K562 (cell line): Measurements from ENCODE around the gene MRPS10. TPM values are rescaled to one million over a fixed set of nuclear protein-coding genes. Genes with fewer than 3 reads are reported as not detected.

Experiments
- ATAC-seq: fragments of 200-7000 bp; cut with Tn5 transposase; 3 replicates; pipeline ENCODE4 v1.9.1; 2020; ENCODE audit warnings: moderate library complexity
- BruUV-seq: library from RNA; stranded (reverse); fragments of 400-500 nt; replicated peaks from 2 replicates; lab custom pipeline; 2021; lab: Mats Ljungman, UMichigan
- CTCF ChIA-PET: fragments of 300-600 bp; formaldehyde crosslinking; extraction: SDS; loops from one replicate; lab custom pipeline; 2021; ENCODE audit warnings: low intra/inter-chr PET ratio; lab: Yijun Ruan, JAX
- POLR2A ChIA-PET: fragments of 300-600, 350-650 bp; sonication (Branson Sonifier 250); formaldehyde crosslinking; extraction: SDS; loops from one replicate; lab custom pipeline; 2021; ENCODE audit warnings: antibody characterized with exemption, inconsistent platforms; lab: Yijun Ruan, JAX
- DNase-seq, 4 experiments: peaks; one replicate each; pipeline versions ENCODE4 v3.0.0 to v3.0.0-alpha.2; 2011 to 2018; ENCODE audit warnings: low spot score in 3 of 4, mixed read lengths in 3 of 4; ENCODE audit errors: extremely low read depth in 1 of 4
- FAIRE-seq: peaks from 2 replicates; lab custom pipeline; 2011; peaks lifted over from hg19 to GRCh38; lab: Jason Lieb, UNC
- H2AFZ ChIP-seq: 2 replicates; pipeline ENCODE4 v1.6.0; 2011; ENCODE audit warnings: low read depth, low read length, control low read depth, inconsistent platforms
- H3K27ac ChIP-seq: fragments of 200-600 bp; 3 replicates; pipeline ENCODE4 v1.8.0; 2011; ENCODE audit warnings: low read depth, mild to moderate bottlenecking, control low read depth, inconsistent platforms, low read length, moderate library complexity, mixed read lengths; ENCODE audit errors: extremely low read depth
- H3K27me3 ChIP-seq, 2 experiments: fragments of 300-600 bp in 1 of 2; 2 replicates in 1 of 2; 3 replicates in 1 of 2; pipeline versions ENCODE4 v1.6.0 to v1.8.0; 2011; ENCODE audit warnings: inconsistent platforms in 2 of 2, low read length in 2 of 2, mild to moderate bottlenecking in 1 of 2, mixed read lengths in 1 of 2, moderate library complexity in 1 of 2; ENCODE audit not compliant: control insufficient read depth in 2 of 2, insufficient read depth in 2 of 2
- H3K36me3 ChIP-seq: fragments of 300-600 bp; 3 replicates; pipeline ENCODE4 v1.8.0; 2011; ENCODE audit warnings: mild to moderate bottlenecking, low read length, inconsistent platforms; ENCODE audit not compliant: control insufficient read depth, insufficient read depth
- H3K4me1 ChIP-seq, 2 experiments: fragments of 200-600 bp in 1 of 2; replicated peaks in 1 of 2; 2 replicates in 1 of 2; 3 replicates in 1 of 2; pipeline versions ENCODE4 v1.5.1 to v1.8.0; 2011; ENCODE audit warnings: inconsistent platforms in 2 of 2, low read length in 2 of 2, mild to moderate bottlenecking in 1 of 2, mixed read lengths in 1 of 2, moderate library complexity in 1 of 2; ENCODE audit not compliant: control insufficient read depth in 2 of 2, insufficient read depth in 2 of 2
- H3K4me2 ChIP-seq: 2 replicates; pipeline ENCODE4 v1.6.1; 2011; ENCODE audit warnings: low read length, control low read depth, inconsistent platforms, mixed read lengths; ENCODE audit not compliant: insufficient read depth
- H3K4me3 ChIP-seq: fragments of 200-600 bp; sonication (generic), shearing (Covaris generic); 2 replicates; pipeline ENCODE4 v1.5.1; 2016; ENCODE audit warnings: control low read depth, inconsistent platforms
- H3K79me2 ChIP-seq: fragments of 200-600 bp; 3 replicates; pipeline ENCODE4 v1.8.0; 2011; ENCODE audit warnings: low read length, inconsistent platforms; ENCODE audit not compliant: control insufficient read depth, insufficient read depth
- H3K9ac ChIP-seq, 2 experiments: 2 replicates each; pipeline versions ENCODE4 v1.6.0 to v1.6.1; 2011; ENCODE audit warnings: low read depth in 2 of 2, low read length in 2 of 2, control low read depth in 1 of 2, inconsistent platforms in 1 of 2, mild to moderate bottlenecking in 1 of 2, mixed read lengths in 1 of 2; ENCODE audit not compliant: insufficient read depth in 1 of 2
- H3K9me1 ChIP-seq: one replicate; pipeline ENCODE4 v1.6.0; 2011; ENCODE audit warnings: inconsistent platforms, mild to moderate bottlenecking, low read length, moderate library complexity; ENCODE audit not compliant: control insufficient read depth, insufficient read depth
- H3K9me3 ChIP-seq: replicated peaks from 2 replicates; pipeline ENCODE4 v1.5.1; 2011; ENCODE audit warnings: low read depth, low read length, inconsistent platforms; ENCODE audit not compliant: control insufficient read depth, insufficient read depth
- H4K20me1 ChIP-seq: replicated peaks from 2 replicates; pipeline ENCODE4 v1.6.1; 2011; ENCODE audit warnings: low read length, inconsistent platforms, mixed read lengths; ENCODE audit not compliant: control insufficient read depth, insufficient read depth
- KDM5B ChIP-seq: fragments of 200-600 bp; sonication (generic); IDR thresholded peaks from 2 replicates; pipeline ENCODE4 v1.6.1; 2012; ENCODE audit warnings: low read depth, mild to moderate bottlenecking, moderate library complexity, low read length, control low read depth, inconsistent platforms; ENCODE audit not compliant: insufficient replicate concordance
- MED1 ChIP-seq: sonication (generic); formaldehyde crosslinking; IDR thresholded peaks from 2 replicates; pipeline ENCODE4 v1.8.1; 2023; ENCODE audit warnings: missing genetic modification reagents, borderline replicate concordance
- PYGO2 ChIP-seq: fragments of 450-650 bp; IDR thresholded peaks from 2 replicates; pipeline ENCODE4 v1.6.1; 2016; ENCODE audit warnings: mild to moderate bottlenecking, missing genetic modification characterization, moderate library complexity, missing compliant biosample characterization
- WGBS: fragments of 100-300 bp; shearing (Covaris generic); methylation state at CpG from one replicate; pipeline ENCODE4 v1.1.6; 2016; ENCODE audit warnings: low coverage, mixed read lengths; ENCODE audit not compliant: insufficient coverage; ENCODE audit errors: missing lambda C conversion rate; 5-methylcytosine and 5-hydroxymethylcytosine counted together
- in situ Hi-C: fragments of 300-500 bp; cut with MboI; formaldehyde crosslinking; loops from 4 replicates; pipeline ENCODE4 v1.15.0; 2018; ENCODE audit warnings: inconsistent platforms, mixed read lengths
- intact Hi-C: fragments of 100-400 bp; cut with micrococcal nuclease; formaldehyde crosslinking; loops from 2 replicates; pipeline ENCODE4 v1.14.2; 2022
- polyA plus RNA-seq, 8 experiments: library from polyadenylated mRNA; depleted of rRNA in 4 of 8; stranded (reverse) in 5 of 8; unstranded in 3 of 8; fragments of >200 nt; fragmentation: Nextera tagmentation in 2 of 8; fragmentation: Illumina TruSeq in 1 of 8; extraction: Ambion mirVana in 2 of 8; extraction: Trizol in 1 of 8; gene quantifications; 2 replicates each; pipeline versions ENCODE4 v1.2.1 to v1.2.3, GENCODE V29; 2011 to 2014; ENCODE audit warnings: inconsistent platforms in 1 of 8, missing spikeins in 1 of 8
- total RNA-seq, 7 experiments: library from RNA; depleted of rRNA in 6 of 7; stranded (reverse); fragments of >200 nt in 6 of 7; fragmentation: Illumina TruSeq in 2 of 7; extraction: Trizol in 2 of 7; gene quantifications; 2 replicates each; pipeline versions ENCODE4 v1.2.1 to v1.2.3, GENCODE V29; 2011 to 2021; ENCODE audit warnings: low replicate concordance in 1 of 7
- TF ChIP-seq, protein P1 (sequence below): sonication (generic); formaldehyde crosslinking; IDR thresholded peaks from 2 replicates; pipeline ENCODE4 v1.8.0; 2022; ENCODE audit warnings: mild to moderate bottlenecking, missing genetic modification reagents
- TF ChIP-seq, protein P2 (sequence below): sonication (generic); formaldehyde crosslinking; IDR thresholded peaks from 2 replicates; pipeline ENCODE4 v1.8.1; 2022; ENCODE audit warnings: missing genetic modification reagents
- TF ChIP-seq, protein P3 (sequence below), 2 experiments: fragments of 450-650 bp; formaldehyde crosslinking in 1 of 2; IDR thresholded peaks; 2 replicates each; pipeline versions ENCODE4 v1.4.0 to v1.6.1; 2014 to 2020; ENCODE audit warnings: mild to moderate bottlenecking in 2 of 2, borderline replicate concordance in 1 of 2, low read depth in 1 of 2

The MRPS10 gene
- total and polyA plus RNA-seq, 9 of the 15 experiments (the other 6 are each of a cell fraction or from before 2014, with no cell fraction given), result 48.6 to 166 (median 93.7) TPM

DNA sequence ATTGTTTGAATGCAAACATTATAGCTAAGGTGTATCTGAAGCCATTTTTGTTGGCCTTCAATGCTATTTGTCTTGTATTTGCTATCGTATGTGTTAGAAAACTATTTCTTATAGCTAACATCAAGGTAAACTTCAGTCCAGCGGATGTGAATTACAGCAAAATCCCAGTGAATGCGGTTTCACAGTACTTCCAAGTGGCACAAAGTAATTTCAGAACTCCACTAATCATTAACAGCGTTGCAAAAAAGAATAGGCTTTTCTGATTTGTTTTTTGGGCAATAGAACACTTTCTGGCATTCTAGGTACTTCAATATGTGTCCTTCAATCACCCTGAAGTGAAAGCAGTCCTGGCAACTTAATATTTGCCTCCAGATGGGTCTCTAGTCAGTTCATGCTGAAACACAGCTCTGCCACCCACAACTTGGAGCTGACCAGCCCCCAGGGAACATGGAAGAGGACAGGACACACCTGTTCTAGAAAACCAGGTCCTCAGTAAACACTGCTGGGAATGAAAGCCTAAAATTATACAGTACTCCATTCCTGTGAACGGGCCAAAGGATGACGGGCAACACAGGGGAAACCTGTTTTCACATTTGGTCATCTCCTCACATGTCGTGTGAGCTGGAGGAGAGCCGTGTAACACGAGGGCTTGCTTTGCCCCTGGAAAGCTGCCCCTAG is 9.7 kb upstream of the MRPS10 start:
- Histone ChIP-seq H3K9me1 (no peaks in the 10 kb centered on the region), H3K36me3 (no peaks in the 10 kb centered on the region), H3K9ac (0 out of 4 replicates have a peak overlapping the region, but pooled peaks of 1 of the 2 experiments have one; percentile 15), H4K20me1 (no peaks in the 10 kb centered on the region), H3K27me3 (no peaks in the 10 kb centered on the region), H3K4me2 (peak overlapping the region; percentile 59; the same call in 1 of the 2 replicates), H3K4me3 (no peak overlapping the region), H3K4me1 (peaks cover 14 to 25% of the 10 kb centered on the region in 2 experiments), H3K79me2 (no peaks in the 10 kb centered on the region), H2AFZ (peak overlapping the region; percentile 77), H3K9me3 (no peaks in the 10 kb centered on the region), H3K27ac (no peak overlapping the region)
- ChIA-PET POLR2A (interaction anchor here (0.6 to 2.0 kb wide), 8 partner anchors 8 to 554 kb away, joined by 3 to 13 read pairs (median 4); partner anchors contain the start of gene MRPS10), CTCF (interaction anchor here (0.9 kb wide), 1 partner anchor 61 kb away, joined by 4 read pairs; no protein-coding TSS in a partner anchor)
- DNase-seq (no peak), FAIRE-seq (no peak), ATAC-seq (no peak)
- no TSS peak for BruUV-seq
- TF ChIP-seq, protein P1, sequence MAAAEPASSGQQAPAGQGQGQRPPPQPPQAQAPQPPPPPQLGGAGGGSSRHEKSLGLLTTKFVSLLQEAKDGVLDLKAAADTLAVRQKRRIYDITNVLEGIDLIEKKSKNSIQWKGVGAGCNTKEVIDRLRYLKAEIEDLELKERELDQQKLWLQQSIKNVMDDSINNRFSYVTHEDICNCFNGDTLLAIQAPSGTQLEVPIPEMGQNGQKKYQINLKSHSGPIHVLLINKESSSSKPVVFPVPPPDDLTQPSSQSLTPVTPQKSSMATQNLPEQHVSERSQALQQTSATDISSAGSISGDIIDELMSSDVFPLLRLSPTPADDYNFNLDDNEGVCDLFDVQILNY (CRISPR knock-in tag), result 0 out of 2 replicates have a peak, but pooled peaks have one; percentile 24
- TF ChIP-seq PYGO2 (tag) (0 out of 2 replicates have a peak, but pooled peaks have one; percentile 7), KDM5B (peak; percentile 7), MED1 (CRISPR knock-in tag) (no peak)
- TF ChIP-seq, protein P2, sequence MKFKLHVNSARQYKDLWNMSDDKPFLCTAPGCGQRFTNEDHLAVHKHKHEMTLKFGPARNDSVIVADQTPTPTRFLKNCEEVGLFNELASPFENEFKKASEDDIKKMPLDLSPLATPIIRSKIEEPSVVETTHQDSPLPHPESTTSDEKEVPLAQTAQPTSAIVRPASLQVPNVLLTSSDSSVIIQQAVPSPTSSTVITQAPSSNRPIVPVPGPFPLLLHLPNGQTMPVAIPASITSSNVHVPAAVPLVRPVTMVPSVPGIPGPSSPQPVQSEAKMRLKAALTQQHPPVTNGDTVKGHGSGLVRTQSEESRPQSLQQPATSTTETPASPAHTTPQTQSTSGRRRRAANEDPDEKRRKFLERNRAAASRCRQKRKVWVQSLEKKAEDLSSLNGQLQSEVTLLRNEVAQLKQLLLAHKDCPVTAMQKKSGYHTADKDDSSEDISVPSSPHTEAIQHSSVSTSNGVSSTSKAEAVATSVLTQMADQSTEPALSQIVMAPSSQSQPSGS, result no peak
- TF ChIP-seq, protein P3, sequence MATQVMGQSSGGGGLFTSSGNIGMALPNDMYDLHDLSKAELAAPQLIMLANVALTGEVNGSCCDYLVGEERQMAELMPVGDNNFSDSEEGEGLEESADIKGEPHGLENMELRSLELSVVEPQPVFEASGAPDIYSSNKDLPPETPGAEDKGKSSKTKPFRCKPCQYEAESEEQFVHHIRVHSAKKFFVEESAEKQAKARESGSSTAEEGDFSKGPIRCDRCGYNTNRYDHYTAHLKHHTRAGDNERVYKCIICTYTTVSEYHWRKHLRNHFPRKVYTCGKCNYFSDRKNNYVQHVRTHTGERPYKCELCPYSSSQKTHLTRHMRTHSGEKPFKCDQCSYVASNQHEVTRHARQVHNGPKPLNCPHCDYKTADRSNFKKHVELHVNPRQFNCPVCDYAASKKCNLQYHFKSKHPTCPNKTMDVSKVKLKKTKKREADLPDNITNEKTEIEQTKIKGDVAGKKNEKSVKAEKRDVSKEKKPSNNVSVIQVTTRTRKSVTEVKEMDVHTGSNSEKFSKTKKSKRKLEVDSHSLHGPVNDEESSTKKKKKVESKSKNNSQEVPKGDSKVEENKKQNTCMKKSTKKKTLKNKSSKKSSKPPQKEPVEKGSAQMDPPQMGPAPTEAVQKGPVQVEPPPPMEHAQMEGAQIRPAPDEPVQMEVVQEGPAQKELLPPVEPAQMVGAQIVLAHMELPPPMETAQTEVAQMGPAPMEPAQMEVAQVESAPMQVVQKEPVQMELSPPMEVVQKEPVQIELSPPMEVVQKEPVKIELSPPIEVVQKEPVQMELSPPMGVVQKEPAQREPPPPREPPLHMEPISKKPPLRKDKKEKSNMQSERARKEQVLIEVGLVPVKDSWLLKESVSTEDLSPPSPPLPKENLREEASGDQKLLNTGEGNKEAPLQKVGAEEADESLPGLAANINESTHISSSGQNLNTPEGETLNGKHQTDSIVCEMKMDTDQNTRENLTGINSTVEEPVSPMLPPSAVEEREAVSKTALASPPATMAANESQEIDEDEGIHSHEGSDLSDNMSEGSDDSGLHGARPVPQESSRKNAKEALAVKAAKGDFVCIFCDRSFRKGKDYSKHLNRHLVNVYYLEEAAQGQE (IDR thresholded peaks at IDR 0.05; ENCODE audit: borderline replicate concordance), result no peak
- TF ChIP-seq, protein P3 (CRISPR knock-in tag; IDR thresholded peaks at IDR 0.05; ENCODE audit: low read depth), result no peak
- 64% methylated on average over 9 of the region's 9 CpGs for WGBS
- in situ Hi-C loops (loop anchor here (10.0 kb wide), 1 partner anchor 443 kb away; the partner anchor contains the start of genes PRICKLE4 and TOMM6), intact Hi-C loops (no loop called here)
